Mononuclear cell (primary cell): ENCODE data around the gene MPHOSPH10. TPM values are rescaled to one million over a fixed set of nuclear protein-coding genes. Genes with fewer than 3 reads are reported as not detected.
"Not testable (repeated sequence)": the region's sequence is repeated elsewhere in the genome, so short reads cannot be mapped to it uniquely, and the experiment has no call there.

Source experiments
- H3K27me3 ChIP-seq: 2 replicates; pipeline ENCODE4 v1.6.0; 2011; ENCODE audit warnings: low read length, control low read depth; ENCODE audit not compliant: insufficient read depth
- H3K4me1 ChIP-seq: 2 replicates; pipeline ENCODE4 v1.5.1; 2011; ENCODE audit warnings: mild to moderate bottlenecking, low read length, control low read depth; ENCODE audit not compliant: insufficient read depth
- H3K4me3 ChIP-seq: 2 replicates; pipeline ENCODE4 v1.5.1; 2011; ENCODE audit warnings: mild to moderate bottlenecking, low read length, moderate library complexity
- H3K9me3 ChIP-seq: 2 replicates; pipeline ENCODE4 v1.5.1; 2011; ENCODE audit warnings: low read depth, mild to moderate bottlenecking, control low read depth, low read length
- total RNA-seq: library from RNA; depleted of rRNA; stranded (reverse); fragments of >200 nt; gene quantifications from one replicate; pipeline ENCODE4 v1.2.3, GENCODE V29; 2012

Gene MPHOSPH10
- total RNA-seq, 1 donor, result 21.1 TPM

GRCh38 chr2:71181316-71181715 lies 50.9 kb downstream of the MPHOSPH10 start:
- Histone ChIP-seq H3K4me1 (no peaks in the 10 kb centered on the region), H3K9me3 (no peaks in the 10 kb centered on the region), H3K27me3 (no peaks in the 10 kb centered on the region), H3K4me3 (no peak overlapping the region)

- H3K27me3 ChIP-seq, H3K4me1 ChIP-seq, H3K9me3 ChIP-seq, H3K4me3 ChIP-seq: not testable (repeated sequence)
Observed at GRCh38 chr2:71183306-71184115, 53.1 kb downstream of the MPHOSPH10 start.

- H3K9me3 ChIP-seq, result no peaks in the 10 kb centered on the region
- no peaks in the 10 kb centered on the region for H3K27me3 ChIP-seq
- H3K4me1 ChIP-seq, result no peaks in the 10 kb centered on the region
- no peak overlapping the region for H3K4me3 ChIP-seq
Observed at GRCh38 chr2:71186973-71187372, 56.5 kb downstream of the MPHOSPH10 start.

- no peaks in the 10 kb centered on the region for H3K4me1 ChIP-seq
- no peak overlapping the region for H3K4me3 ChIP-seq
- H3K9me3 ChIP-seq, result no peaks in the 10 kb centered on the region
Observed at GRCh38 chr2:71187589-71187988, 57.2 kb downstream of the MPHOSPH10 start.

GRCh38 chr2:71190656-71191569 lies 60.5 kb downstream of the MPHOSPH10 start:
- Histone ChIP-seq H3K9me3 (no peaks in the 10 kb centered on the region), H3K27me3 (no peaks in the 10 kb centered on the region), H3K4me1 (no peaks in the 10 kb centered on the region), H3K4me3 (no peak overlapping the region)

More at GRCh38 chr2:71187589-71187988, 57.2 kb downstream of the MPHOSPH10 start:
- H3K27me3 ChIP-seq, result no peaks in the 10 kb centered on the region

GRCh38 chr2:71191570-71191943 lies 61.1 kb downstream of the MPHOSPH10 start:
- Histone ChIP-seq H3K9me3 (no peaks in the 10 kb centered on the region), H3K27me3 (no peaks in the 10 kb centered on the region), H3K4me3 (no peak overlapping the region), H3K4me1 (no peaks in the 10 kb centered on the region)

Other genes starting within 250 kb of the MPHOSPH10 start
- not detected for gene VAX2, start 230.1 kb upstream of the MPHOSPH10 start, total RNA-seq
- not detected for gene ATP6V1B1, start 194.7 kb upstream of the MPHOSPH10 start, total RNA-seq
- 0.10 TPM for gene ANKRD53, start 152.0 kb upstream of the MPHOSPH10 start, total RNA-seq
- gene TEX261, start 135.8 kb upstream of the MPHOSPH10 start, total RNA-seq, result 16.7 TPM
- 25.7 TPM for gene NAGK, start 62.0 kb upstream of the MPHOSPH10 start, total RNA-seq
- gene MCEE, start 405 bp upstream of the MPHOSPH10 start, total RNA-seq, result 6.8 TPM
- 1.4 TPM for gene PAIP2B, start 96.5 kb downstream of the MPHOSPH10 start, total RNA-seq
- gene ZNF638, start 201.1 kb downstream of the MPHOSPH10 start, total RNA-seq, result 157 TPM